CD4-positive, alpha-beta T cell (primary cell): ENCODE results near the gene QRFP. TPM values are rescaled to one million over a fixed set of nuclear protein-coding genes. Genes with fewer than 3 reads are reported as not detected.

Experiments
- ATAC-seq: fragments of 200-7000 bp; cut with Tn5 transposase; one replicate; pipeline ENCODE4 v1.10.0; 2022; ENCODE audit warnings: mild to moderate bottlenecking; ENCODE audit not compliant: poor library complexity
- CTCF ChIA-PET: fragments of 350-600 bp; sonication (Branson Sonifier 250); formaldehyde crosslinking; loops from one replicate; lab custom pipeline; 2021; ENCODE audit warnings: antibody characterized with exemption, inconsistent platforms; lab: Charles Lee
- POLR2A ChIA-PET: fragments of 350-600 bp; sonication (Branson Sonifier 250); formaldehyde crosslinking; loops from one replicate; lab custom pipeline; 2021; ENCODE audit warnings: antibody characterized with exemption, inconsistent platforms; lab: Charles Lee
- DNase-seq, 14 experiments: peaks; one replicate each; pipeline ENCODE4 v3.0.0-alpha.2; 2013 to 2020; ENCODE audit warnings: mixed read lengths in 2 of 14
- H3K27ac ChIP-seq, 2 donors: one replicate each; pipeline versions ENCODE4 v1.5.1 to v1.7.0; 2013; ENCODE audit warnings: low read length in 2 of 2, low read depth in 1 of 2, mild to moderate bottlenecking in 1 of 2
- H3K27me3 ChIP-seq, 2 experiments: 1 replicate in 1 of 2; 2 replicates in 1 of 2; pipeline versions ENCODE4 v1.6.1 to v1.7.0; 2013; ENCODE audit warnings: low read length in 2 of 2, control low read depth in 1 of 2, mild to moderate bottlenecking in 1 of 2, moderate library complexity in 1 of 2; ENCODE audit not compliant: insufficient read depth in 2 of 2, control insufficient read depth in 1 of 2
- H3K36me3 ChIP-seq: one replicate; pipeline ENCODE4 v1.6.1; 2013; ENCODE audit warnings: low read length, control low read depth; ENCODE audit not compliant: insufficient read depth
- H3K4me1 ChIP-seq: one replicate; pipeline ENCODE4 v1.6.1; 2013; ENCODE audit warnings: low read length, control low read depth; ENCODE audit not compliant: insufficient read depth
- H3K4me3 ChIP-seq: one replicate; pipeline ENCODE4 v1.5.1; 2013; ENCODE audit warnings: mild to moderate bottlenecking, low read length, moderate library complexity
- H3K9me3 ChIP-seq, 2 experiments: 1 replicate in 1 of 2; 2 replicates in 1 of 2; pipeline versions ENCODE4 v1.6.1 to v1.7.0; 2013; ENCODE audit warnings: low read length in 2 of 2, mild to moderate bottlenecking in 2 of 2, control low read depth in 1 of 2, moderate library complexity in 1 of 2; ENCODE audit not compliant: control insufficient read depth in 1 of 2, insufficient read depth in 1 of 2
- H3K27ac Mint-ChIP-seq: one replicate; pipeline ENCODE4 v1.8.0; 2020; ENCODE audit warnings: mixed read lengths
- H3K27me3 Mint-ChIP-seq: one replicate; pipeline ENCODE4 v1.8.0; 2021; ENCODE audit warnings: mixed read lengths
- H3K36me3 Mint-ChIP-seq: one replicate; pipeline ENCODE4 v1.8.0; 2021; ENCODE audit warnings: low read depth, mixed read lengths
- H3K4me1 Mint-ChIP-seq: one replicate; pipeline ENCODE4 v1.8.0; 2021; ENCODE audit warnings: low read depth, mixed read lengths
- H3K4me3 Mint-ChIP-seq: one replicate; pipeline ENCODE4 v1.8.0; 2020; ENCODE audit warnings: mild to moderate bottlenecking, mixed read lengths
- H3K9me3 Mint-ChIP-seq: one replicate; pipeline ENCODE4 v1.8.0; 2020; ENCODE audit warnings: mixed read lengths
- CTCF ChIP-seq: fragments of 200-600 bp; IDR thresholded peaks from one replicate; pipeline ENCODE4 v1.8.0; 2022; ENCODE audit warnings: antibody characterized with exemption, mild to moderate bottlenecking
- intact Hi-C, 2 experiments: fragments of 100-400 bp; cut with DNase I in 1 of 2; cut with micrococcal nuclease in 1 of 2; formaldehyde crosslinking; loops; one replicate each; pipeline versions ENCODE4 v1.15.1 to v1.9.0; 2023 to 2025; cut with DNase I, micrococcal nuclease
- total RNA-seq, 174 experiments: library from RNA in 2 of 174; stranded (reverse) in 2 of 174; gene quantifications; one replicate each; pipeline ENCODE4 v1.2.3 and lab custom pipeline; 2021 to 2026

Gene QRFP
- total RNA-seq, 2 experiments from 2014 or later: not detected

- ATAC-seq: no peak
Observed at GRCh38 chr9:130894546-130894945, 2.1 kb downstream of the QRFP start.

GRCh38 chr9:130893341-130894101 is 3.1 kb downstream of the QRFP start:
- no peaks in the 10 kb centered on the region for H3K4me1 Mint-ChIP-seq
- H3K9me3 Mint-ChIP-seq: no peaks in the 10 kb centered on the region
- H3K4me3 Mint-ChIP-seq: no peak overlapping the region
- DNase-seq: peak in 2 of 14 experiments; percentile 50 to 51
- no peak overlapping the region for H3K27ac Mint-ChIP-seq
- H3K27ac ChIP-seq: no peak overlapping the region
- no peak overlapping the region for H3K4me3 ChIP-seq
- H3K27me3 Mint-ChIP-seq: no peaks in the 10 kb centered on the region
- H3K27me3 ChIP-seq: no peaks in the 10 kb centered on the region
- ChIA-PET POLR2A (no interaction called here), CTCF (no interaction called here)
- H3K36me3 ChIP-seq: peaks cover 6% of the 10 kb centered on the region
- no peaks in the 10 kb centered on the region for H3K9me3 ChIP-seq
- peaks cover 14% of the 10 kb centered on the region for H3K36me3 Mint-ChIP-seq
- no peak for ATAC-seq
- intact Hi-C loops: no loop called here
- no peaks in the 10 kb centered on the region for H3K4me1 ChIP-seq
- TF ChIP-seq CTCF: no peak

More at GRCh38 chr9:130894546-130894945, 2.1 kb downstream of the QRFP start:
- Mint-ChIP-seq H3K4me3 (no peak overlapping the region), H3K36me3 (peaks cover 9% of the 10 kb centered on the region), H3K9me3 (no peaks in the 10 kb centered on the region), H3K27me3 (no peaks in the 10 kb centered on the region), H3K4me1 (no peaks in the 10 kb centered on the region), H3K27ac (no peak overlapping the region)
- ChIA-PET CTCF (no interaction called here), POLR2A (no interaction called here)
- intact Hi-C loops: no loop called here
- no peak overlapping the region for H3K27ac ChIP-seq
- peaks cover 6% of the 10 kb centered on the region for H3K36me3 ChIP-seq
- H3K27me3 ChIP-seq: no peaks in the 10 kb centered on the region
- no peaks in the 10 kb centered on the region for H3K9me3 ChIP-seq
- TF ChIP-seq CTCF: no peak
- no peaks in the 10 kb centered on the region for H3K4me1 ChIP-seq
- DNase-seq: no peak
- H3K4me3 ChIP-seq: no peak overlapping the region

- Histone ChIP-seq H3K4me1 (no peaks in the 10 kb centered on the region), H3K36me3 (peaks cover 10% of the 10 kb centered on the region), H3K27ac (no peak overlapping the region), H3K9me3 (no peaks in the 10 kb centered on the region), H3K27me3 (no peaks in the 10 kb centered on the region), H3K4me3 (no peak overlapping the region)
- no peak overlapping the region for H3K4me3 Mint-ChIP-seq
- ChIA-PET CTCF (no interaction called here), POLR2A (no interaction called here)
- ATAC-seq (no peak), DNase-seq (no peak)
- no peaks in the 10 kb centered on the region for H3K9me3 Mint-ChIP-seq
- no peaks in the 10 kb centered on the region for H3K4me1 Mint-ChIP-seq
- peaks cover 19% of the 10 kb centered on the region for H3K36me3 Mint-ChIP-seq
- intact Hi-C loops: no loop called here
- no peak overlapping the region for H3K27ac Mint-ChIP-seq
- no peak for TF ChIP-seq CTCF
- H3K27me3 Mint-ChIP-seq: no peaks in the 10 kb centered on the region
Observed at GRCh38 chr9:130892477-130893304, 3.9 kb downstream of the QRFP start.
